Endodermal cell (in vitro differentiated cells): ENCODE results near the gene FBRSL1. TPM values are rescaled to one million over a fixed set of nuclear protein-coding genes. Genes with fewer than 3 reads are reported as not detected.

Source experiments
- DNase-seq: peaks from one replicate; pipeline ENCODE4 v3.0.0-alpha.2; 2017
- H3K27ac ChIP-seq: 2 replicates; pipeline ENCODE4 v1.5.1; 2013; ENCODE audit warnings: mild to moderate bottlenecking, low read depth, low read length, moderate library complexity
- H3K27me3 ChIP-seq: 2 replicates; pipeline ENCODE4 v1.6.1; 2013; ENCODE audit warnings: mild to moderate bottlenecking, low read length, moderate library complexity; ENCODE audit not compliant: insufficient read depth, control insufficient read depth, poor library complexity, severe bottlenecking
- H3K36me3 ChIP-seq: 2 replicates; pipeline ENCODE4 v1.7.0; 2013; ENCODE audit warnings: mild to moderate bottlenecking, low read length, moderate library complexity; ENCODE audit not compliant: control insufficient read depth, insufficient read depth
- H3K4me1 ChIP-seq: one replicate; pipeline ENCODE4 v1.7.0; 2013; ENCODE audit warnings: low read length; ENCODE audit not compliant: control insufficient read depth, insufficient read depth
- H3K4me3 ChIP-seq: 2 replicates; pipeline ENCODE4 v1.5.1; 2013; ENCODE audit warnings: mild to moderate bottlenecking, low read length, moderate library complexity
- H3K9ac ChIP-seq: 2 replicates; pipeline ENCODE4 v1.6.1; 2013; ENCODE audit warnings: mild to moderate bottlenecking, low read length, moderate library complexity; ENCODE audit not compliant: poor library complexity, severe bottlenecking; ENCODE audit errors: extremely low read depth
- H3K9me3 ChIP-seq: 2 replicates; pipeline ENCODE4 v1.6.1; 2013; ENCODE audit warnings: mild to moderate bottlenecking, low read length, moderate library complexity; ENCODE audit not compliant: control insufficient read depth
- H3K27ac Mint-ChIP-seq: 2 replicates; pipeline ENCODE4 v1.8.0; 2020; ENCODE audit warnings: mixed read lengths
- H3K27me3 Mint-ChIP-seq: 2 replicates; pipeline ENCODE4 v1.8.0; 2021; ENCODE audit warnings: mild to moderate bottlenecking, mixed read lengths; ENCODE audit not compliant: insufficient read depth
- H3K36me3 Mint-ChIP-seq: 2 replicates; pipeline ENCODE4 v1.8.0; 2020; ENCODE audit warnings: low read depth, mixed read lengths
- H3K4me1 Mint-ChIP-seq: 2 replicates; pipeline ENCODE4 v1.8.0; 2020; ENCODE audit warnings: mixed read lengths
- H3K4me3 Mint-ChIP-seq: 2 replicates; pipeline ENCODE4 v1.8.0; 2020; ENCODE audit warnings: mild to moderate bottlenecking, moderate library complexity, mixed read lengths
- H3K9me3 Mint-ChIP-seq: 2 replicates; pipeline ENCODE4 v1.8.0; 2020; ENCODE audit warnings: mild to moderate bottlenecking, mixed read lengths
- CTCF ChIP-seq: fragments of 200-600 bp; sonication (generic); conservative IDR thresholded peaks from 2 replicates; pipeline ENCODE4 v1.5.0; 2021; ENCODE audit warnings: antibody characterized with exemption, mild to moderate bottlenecking
- WGBS, 2 experiments: methylation state at CpG; one replicate each; pipeline versions ENCODE4 v1.1.5 to v1.1.7; 2013; ENCODE audit warnings: missing lambda C conversion rate in 2 of 2, mixed read lengths in 1 of 2; ENCODE audit not compliant: insufficient coverage in 1 of 2, insufficient read length in 1 of 2; 5-methylcytosine and 5-hydroxymethylcytosine counted together
- total RNA-seq, 2 donors: library from RNA; stranded (reverse); fragmentation: NEBNext Ultra II Directional in 1 of 2; extraction: Animal tissue kit (Norgen Biotek cat#: 25700) in 1 of 2; gene quantifications; 2 replicates in 1 of 2; 3 replicates in 1 of 2; pipeline ENCODE4 v1.2.1, GENCODE V29; 2021

Gene FBRSL1
- total RNA-seq, 2 donors from 2014 or later: 74.9 to 92.3 TPM

- TF ChIP-seq CTCF: no peak
- H3K4me1 ChIP-seq: peaks cover 9% of the 10 kb centered on the region
- H3K4me3 Mint-ChIP-seq: no peak overlapping the region
Measured at GRCh38 chr12:132502882-132503193, 12.9 kb downstream of the FBRSL1 start.

GRCh38 chr12:132503618-132504204 lies 13.8 kb downstream of the FBRSL1 start:
- no peak for TF ChIP-seq CTCF
- Mint-ChIP-seq H3K9me3 (no peaks in the 10 kb centered on the region), H3K27me3 (no peaks in the 10 kb centered on the region), H3K4me1 (peaks cover 25% of the 10 kb centered on the region), H3K36me3 (peaks cover 4% of the 10 kb centered on the region), H3K4me3 (no peak overlapping the region), H3K27ac (no peak overlapping the region)
- Histone ChIP-seq H3K9me3 (no peaks in the 10 kb centered on the region), H3K36me3 (no peaks in the 10 kb centered on the region), H3K4me3 (no peak overlapping the region), H3K27ac (no peak overlapping the region), H3K4me1 (peaks cover 9% of the 10 kb centered on the region), H3K27me3 (no peaks in the 10 kb centered on the region), H3K9ac (no peak overlapping the region)
- DNase-seq: no peak
- WGBS, 2 experiments: 92% methylated on average over 4 to 5 of the region's 5 CpGs

More at GRCh38 chr12:132502882-132503193, 12.9 kb downstream of the FBRSL1 start:
- Histone ChIP-seq H3K4me3 (no peak overlapping the region), H3K9me3 (no peaks in the 10 kb centered on the region), H3K9ac (no peak overlapping the region), H3K27ac (no peak overlapping the region), H3K36me3 (no peaks in the 10 kb centered on the region), H3K27me3 (no peaks in the 10 kb centered on the region)
- Mint-ChIP-seq H3K27me3 (no peaks in the 10 kb centered on the region), H3K9me3 (no peaks in the 10 kb centered on the region), H3K36me3 (peaks cover 2% of the 10 kb centered on the region), H3K4me1 (peaks cover 25% of the 10 kb centered on the region), H3K27ac (no peak overlapping the region)
- 85 to 93% methylated on average over 2 to 8 of the region's 8 CpGs for WGBS, 2 experiments
- DNase-seq: no peak

- H3K27me3 ChIP-seq: no peaks in the 10 kb centered on the region
- peaks cover 25% of the 10 kb centered on the region for H3K4me1 Mint-ChIP-seq
- no peak for TF ChIP-seq CTCF
- H3K36me3 ChIP-seq: no peaks in the 10 kb centered on the region
- WGBS, 2 experiments: 90 to 93% methylated on average over 22 to 27 of the region's 27 CpGs
- H3K36me3 Mint-ChIP-seq: peaks cover 4% of the 10 kb centered on the region
- H3K4me3 Mint-ChIP-seq: no peak overlapping the region
- no peak overlapping the region for H3K4me3 ChIP-seq
- no peak overlapping the region for H3K9ac ChIP-seq
- peaks cover 9% of the 10 kb centered on the region for H3K4me1 ChIP-seq
- no peaks in the 10 kb centered on the region for H3K27me3 Mint-ChIP-seq
- no peak for DNase-seq
- no peak overlapping the region for H3K27ac Mint-ChIP-seq
- no peaks in the 10 kb centered on the region for H3K9me3 ChIP-seq
- H3K9me3 Mint-ChIP-seq: no peaks in the 10 kb centered on the region
- H3K27ac ChIP-seq: peak overlapping the region; percentile 76
Measured at GRCh38 chr12:132505105-132505851, 15.3 kb downstream of the FBRSL1 start.
